Measurements from ENCODE around the gene SLC4A1AP. TPM values are rescaled to one million over a fixed set of nuclear protein-coding genes. Genes with fewer than 3 reads are reported as not detected.

Gene SLC4A1AP
- total and polyA plus RNA-seq, 2 of the 13 experiments (the other 11 are each of a cell fraction or from before 2014, with no cell fraction given), result 15.3 to 44.6 TPM

- TF ChIP-seq ZNF281 (CRISPR knock-in tag; IDR thresholded peaks at IDR 0.05; ENCODE audit: borderline replicate concordance) (peak; percentile 61), AHR (CRISPR knock-in tag; IDR thresholded peaks at IDR 0.05) (peak; percentile 88; the same call in 1 of the 2 replicates), POGK (CRISPR knock-in tag; conservative IDR thresholded peaks at IDR 0.05) (peak; percentile 95), ZNF276 (CRISPR knock-in tag; IDR thresholded peaks at IDR 0.05; ENCODE audit: low read depth) (peak; percentile 56; the same call in 1 of the 2 replicates), ZC3H4 (CRISPR knock-in tag; IDR thresholded peaks at IDR 0.05; ENCODE audit: borderline replicate concordance) (no peak), ZNF784 (CRISPR knock-in tag; IDR thresholded peaks at IDR 0.05; ENCODE audit: borderline replicate concordance) (peak; percentile 97), PCBP1 (IDR thresholded peaks at IDR 0.05; ENCODE audit: borderline replicate concordance, low read depth, low read length) (no peak; the same call in 1 of the 2 replicates), ZNF160 (CRISPR knock-in tag; IDR thresholded peaks at IDR 0.05) (peak; percentile 84), PRDM15 (CRISPR knock-in tag; IDR thresholded peaks at IDR 0.05) (0 out of 2 replicates have a peak, but pooled peaks have one; percentile 43), ZBTB26 (CRISPR knock-in tag; IDR thresholded peaks at IDR 0.05; ENCODE audit: borderline replicate concordance) (peak; percentile 75; the same call in 1 of the 2 replicates), ZNF329 (CRISPR knock-in tag; IDR thresholded peaks at IDR 0.05; ENCODE audit: low read depth) (no peak)
These were observed at the start of gene SLC4A1AP, which contains the start of gene SUPT7L (continued) for GRCh38 chr2:27663285-27664153.

All from HepG2 (cell line).